Peyer's patch (tissue), 4 donors: ENCODE results near the gene NIN.

Source experiments
- CTCF ChIP-seq, 6 experiments: fragments of 450-650 bp in 4 of 6; fragments of 200-600 bp in 2 of 6; sonication (generic) in 1 of 6; IDR thresholded peaks; one replicate each; pipeline ENCODE4 v1.5.1; 2017 to 2019; ENCODE audit warnings: antibody characterized with exemption in 6 of 6, mild to moderate bottlenecking in 3 of 6, moderate library complexity in 1 of 6
- POLR2A ChIP-seq, 2 donors: fragments of 450-650 bp; IDR thresholded peaks; one replicate each; pipeline ENCODE4 v1.5.1; 2017; ENCODE audit warnings: antibody characterized with exemption in 2 of 2, mild to moderate bottlenecking in 2 of 2, moderate library complexity in 2 of 2

GRCh38 chr14:50795909-50796308, 35.1 kb downstream of the NIN start:
- no peak for TF ChIP-seq POLR2A (IDR thresholded peaks at IDR 0.05)
- TF ChIP-seq CTCF (IDR thresholded peaks at IDR 0.05): no peak
